Uterus (tissue), 2 donors: ENCODE data around the gene RALGPS1.

ENCODE experiments used
- POLR2A ChIP-seq, 2 donors: fragments of 450-650 bp; IDR thresholded peaks; one replicate each; pipeline ENCODE4 v1.6.1; 2016; ENCODE audit warnings: antibody characterized with exemption in 2 of 2, mild to moderate bottlenecking in 1 of 2, moderate library complexity in 1 of 2
- TF ChIP-seq, protein P1 (sequence below), 4 experiments: fragments of 200-600 bp in 2 of 4; fragments of 450-650 bp in 2 of 4; sonication (generic) in 2 of 4; IDR thresholded peaks; one replicate each; pipeline ENCODE4 v1.5.1; 2016 to 2019; ENCODE audit warnings: antibody characterized with exemption in 4 of 4, mild to moderate bottlenecking in 2 of 4, moderate library complexity in 1 of 4

DNA sequence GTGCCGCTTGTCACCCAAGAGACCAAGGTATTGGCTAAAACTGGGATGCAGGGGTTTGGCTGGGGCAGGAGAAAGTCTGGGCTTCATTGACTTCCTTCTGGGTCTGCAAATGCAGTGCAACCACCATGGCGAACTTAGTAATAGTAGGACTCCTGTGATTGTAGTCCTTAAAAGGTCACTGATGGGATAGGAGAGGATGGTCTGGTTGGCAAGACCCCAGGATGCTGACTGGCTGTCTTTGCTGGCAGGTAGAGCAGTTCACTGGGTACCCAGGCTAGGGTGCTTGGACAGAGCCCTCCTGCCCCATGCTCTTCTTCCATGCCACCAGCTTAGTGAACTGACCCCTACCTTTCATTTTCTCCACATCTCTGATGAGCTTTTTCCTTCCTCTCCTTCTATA is 170.6 kb downstream of the RALGPS1 start:
- TF ChIP-seq POLR2A (IDR thresholded peaks at IDR 0.05) = no peak
- TF ChIP-seq, protein P1, sequence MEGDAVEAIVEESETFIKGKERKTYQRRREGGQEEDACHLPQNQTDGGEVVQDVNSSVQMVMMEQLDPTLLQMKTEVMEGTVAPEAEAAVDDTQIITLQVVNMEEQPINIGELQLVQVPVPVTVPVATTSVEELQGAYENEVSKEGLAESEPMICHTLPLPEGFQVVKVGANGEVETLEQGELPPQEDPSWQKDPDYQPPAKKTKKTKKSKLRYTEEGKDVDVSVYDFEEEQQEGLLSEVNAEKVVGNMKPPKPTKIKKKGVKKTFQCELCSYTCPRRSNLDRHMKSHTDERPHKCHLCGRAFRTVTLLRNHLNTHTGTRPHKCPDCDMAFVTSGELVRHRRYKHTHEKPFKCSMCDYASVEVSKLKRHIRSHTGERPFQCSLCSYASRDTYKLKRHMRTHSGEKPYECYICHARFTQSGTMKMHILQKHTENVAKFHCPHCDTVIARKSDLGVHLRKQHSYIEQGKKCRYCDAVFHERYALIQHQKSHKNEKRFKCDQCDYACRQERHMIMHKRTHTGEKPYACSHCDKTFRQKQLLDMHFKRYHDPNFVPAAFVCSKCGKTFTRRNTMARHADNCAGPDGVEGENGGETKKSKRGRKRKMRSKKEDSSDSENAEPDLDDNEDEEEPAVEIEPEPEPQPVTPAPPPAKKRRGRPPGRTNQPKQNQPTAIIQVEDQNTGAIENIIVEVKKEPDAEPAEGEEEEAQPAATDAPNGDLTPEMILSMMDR (IDR thresholded peaks at IDR 0.05) = no peak
